Measurements from ENCODE around the gene LAMC3.
A peak's percentile ranks its signal among the peaks of the same experiment; 100 is the strongest.
"Not testable (repeated sequence)": the region's sequence is repeated elsewhere in the genome, so short reads cannot be mapped to it uniquely, and the experiment has no call there.

The LAMC3 gene

GRCh38 chr9:130992682-130993032 is 16.3 kb upstream of the LAMC3 start:
- TF ChIP-seq GATA1 (IDR thresholded peaks at IDR 0.05; ENCODE audit: low read depth, low read length) (no peak), POLR2A (IDR thresholded peaks at IDR 0.05; ENCODE audit: low read length) (no peak)
- no peak for DNase-seq

DNA sequence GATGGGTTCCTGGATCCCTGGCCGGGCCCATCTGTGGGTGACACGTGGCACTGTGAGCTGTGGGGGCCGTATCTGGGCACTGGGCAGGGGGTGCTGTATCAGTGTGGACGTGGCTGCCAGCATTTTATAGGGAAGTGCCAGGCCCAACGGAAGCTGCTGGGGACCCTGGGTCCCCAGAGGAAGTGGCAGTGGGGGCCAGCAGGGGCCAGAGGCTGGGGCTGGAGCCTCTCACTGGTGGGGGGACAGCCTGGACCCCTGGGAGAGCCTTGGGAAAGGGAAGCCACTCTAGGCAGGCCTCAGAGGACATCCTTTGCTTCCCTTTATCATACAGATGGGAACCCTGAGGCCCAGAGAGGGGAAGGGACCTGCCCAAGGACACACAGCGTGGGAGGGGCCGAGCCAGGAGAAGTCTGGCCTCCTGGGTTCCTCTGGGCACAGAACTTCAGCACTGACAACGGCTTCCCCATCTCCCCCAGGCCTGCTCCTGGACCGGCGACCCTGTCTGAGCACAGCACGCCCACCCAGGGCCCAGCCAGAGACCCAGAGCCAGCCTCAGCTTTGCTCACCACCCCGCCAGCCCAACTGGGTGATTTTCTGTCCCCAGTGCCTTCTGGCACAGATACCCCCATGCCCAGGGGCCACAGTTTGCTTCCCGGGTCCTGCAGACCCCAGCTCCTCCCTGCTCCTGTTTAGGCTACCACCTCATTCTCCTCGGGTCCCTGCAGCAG is 15.5 kb upstream of the LAMC3 start:
- DNase-seq = no peak
- TF ChIP-seq GATA1 (IDR thresholded peaks at IDR 0.05; ENCODE audit: low read depth, low read length) (no peak), POLR2A (IDR thresholded peaks at IDR 0.05; ENCODE audit: low read length) (no peak)

DNA sequence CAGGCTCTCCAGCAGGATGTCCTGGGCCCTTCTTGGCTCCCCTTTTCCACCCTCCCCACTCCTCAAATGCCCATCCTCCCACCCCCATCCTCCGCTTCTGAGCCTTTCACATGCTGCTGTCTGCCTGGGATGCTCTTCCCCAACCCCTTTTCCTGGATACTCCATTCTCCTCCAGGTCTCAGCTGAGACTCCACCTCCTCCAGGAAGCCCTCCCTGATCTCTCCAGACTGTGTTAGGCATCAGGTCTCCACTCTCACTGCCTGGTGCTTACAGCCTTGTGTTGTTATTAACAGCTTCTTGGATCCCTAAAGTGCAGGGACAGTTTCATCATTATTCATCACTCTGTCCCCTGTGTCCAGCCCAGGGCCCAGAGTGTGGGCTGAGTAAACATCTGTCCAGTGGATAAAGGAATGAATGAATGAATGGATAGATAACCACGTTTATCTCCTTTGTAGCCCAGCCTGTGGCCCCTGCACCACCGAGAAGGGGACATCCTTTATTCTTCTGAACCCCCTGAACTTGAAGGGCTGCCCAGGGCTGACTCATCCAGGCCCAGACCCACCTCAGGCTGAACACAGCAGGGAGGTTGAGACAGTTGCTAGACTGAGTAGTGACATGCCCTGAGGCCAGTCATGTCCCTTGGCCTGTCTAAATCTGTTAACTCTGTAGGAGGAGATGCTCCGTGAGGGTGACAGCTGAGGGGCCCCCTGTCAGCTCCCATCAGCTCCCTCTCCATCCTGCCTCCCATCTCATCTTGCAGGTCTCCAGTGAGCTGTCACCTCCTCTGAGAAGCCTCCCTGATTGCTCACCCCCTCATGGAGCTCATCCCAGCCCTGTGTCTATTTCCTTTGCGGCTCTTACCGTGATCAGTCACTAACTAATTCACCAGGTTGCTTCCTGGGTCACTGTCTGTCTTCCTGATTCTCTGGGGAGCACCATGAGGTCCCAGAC is 14.6 kb upstream of the LAMC3 start:
- no peak for TF ChIP-seq GATA1 (IDR thresholded peaks at IDR 0.05; ENCODE audit: low read depth, low read length)
- TF ChIP-seq POLR2A (IDR thresholded peaks at IDR 0.05; ENCODE audit: low read length) = no peak
- DNase-seq = no peak

DNA sequence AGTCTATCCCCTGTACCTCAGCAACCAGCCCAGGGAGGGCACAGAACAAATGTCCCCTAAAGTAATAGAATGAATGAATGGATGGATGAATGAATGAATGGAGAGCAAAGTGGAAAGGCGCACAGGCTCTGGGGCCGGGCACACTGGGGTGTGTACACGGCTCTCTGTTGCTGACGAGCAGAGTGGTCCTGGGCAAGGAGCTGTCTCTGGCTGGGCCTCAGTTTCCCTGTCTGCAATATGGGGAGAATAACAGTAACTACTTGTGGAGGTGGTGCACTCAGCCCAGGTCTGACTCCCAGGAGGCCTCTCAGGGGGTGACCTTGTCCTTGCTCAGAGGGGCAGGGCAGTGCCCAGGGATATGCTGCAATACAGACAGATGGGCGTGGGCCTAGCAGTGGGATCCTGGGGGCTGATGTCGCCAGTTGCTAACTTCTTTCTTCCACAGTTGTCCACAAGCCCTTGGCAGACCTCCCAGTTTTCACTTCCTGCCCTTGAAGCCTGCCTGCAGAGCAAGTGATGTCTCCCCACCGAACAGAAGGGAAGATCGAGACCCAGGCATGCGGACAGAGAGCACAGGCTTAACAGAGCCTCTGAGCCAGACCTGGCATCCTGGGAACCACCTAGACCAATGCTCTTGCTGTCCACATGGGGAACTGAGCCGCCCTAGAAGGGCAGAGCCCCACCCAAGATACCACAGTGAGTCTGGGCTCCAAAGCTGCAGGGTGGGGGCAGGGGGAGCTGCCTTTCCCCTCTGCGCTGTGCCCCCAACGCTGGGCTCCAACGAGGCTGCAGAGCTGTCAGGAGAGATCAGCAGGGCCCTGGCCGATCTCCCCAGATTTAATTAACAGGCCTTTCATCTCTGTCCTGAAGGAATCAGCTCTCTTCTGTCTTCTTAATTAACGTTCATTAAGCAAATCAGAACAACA is 13.6 kb upstream of the LAMC3 start:
- TF ChIP-seq POLR2A (IDR thresholded peaks at IDR 0.05; ENCODE audit: low read length) = no peak
- no peak for TF ChIP-seq GATA1 (IDR thresholded peaks at IDR 0.05; ENCODE audit: low read depth, low read length)
- DNase-seq = peak in 1 of 2 experiments; percentile 19

GRCh38 chr9:130996205-130996604 is 12.8 kb upstream of the LAMC3 start:
- TF ChIP-seq POLR2A (IDR thresholded peaks at IDR 0.05; ENCODE audit: low read length) (no peak), GATA1 (IDR thresholded peaks at IDR 0.05; ENCODE audit: low read depth, low read length) (no peak)

GRCh38 chr9:130996676-130997394 is 12.1 kb upstream of the LAMC3 start:
- TF ChIP-seq POLR2A (IDR thresholded peaks at IDR 0.05; ENCODE audit: low read length) = no peak
- no peak for TF ChIP-seq GATA1 (IDR thresholded peaks at IDR 0.05; ENCODE audit: low read depth, low read length)
- no peak for DNase-seq

More at GRCh38 chr9:130996205-130996604, 12.8 kb upstream of the LAMC3 start:
- peak in 1 of 2 experiments; percentile 13 for DNase-seq

DNA sequence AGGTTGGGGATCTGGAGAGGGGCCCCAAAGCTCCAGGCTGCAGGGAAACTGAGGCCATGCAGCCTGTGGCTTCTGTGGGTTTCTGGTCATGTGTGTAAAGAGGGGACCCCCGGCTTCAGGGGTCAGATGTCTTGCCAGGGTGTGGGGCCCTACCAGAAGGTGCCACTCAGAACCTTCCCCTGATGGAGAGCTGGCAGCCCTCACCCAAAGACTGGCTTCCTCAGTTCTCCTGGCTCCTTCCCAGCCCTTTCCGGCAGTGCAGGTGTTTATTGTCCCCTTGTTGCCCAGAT is 11.6 kb upstream of the LAMC3 start:
- TF ChIP-seq GATA1 (IDR thresholded peaks at IDR 0.05; ENCODE audit: low read depth, low read length) = no peak
- TF ChIP-seq POLR2A (IDR thresholded peaks at IDR 0.05; ENCODE audit: low read length) = no peak
- DNase-seq = no peak

DNA sequence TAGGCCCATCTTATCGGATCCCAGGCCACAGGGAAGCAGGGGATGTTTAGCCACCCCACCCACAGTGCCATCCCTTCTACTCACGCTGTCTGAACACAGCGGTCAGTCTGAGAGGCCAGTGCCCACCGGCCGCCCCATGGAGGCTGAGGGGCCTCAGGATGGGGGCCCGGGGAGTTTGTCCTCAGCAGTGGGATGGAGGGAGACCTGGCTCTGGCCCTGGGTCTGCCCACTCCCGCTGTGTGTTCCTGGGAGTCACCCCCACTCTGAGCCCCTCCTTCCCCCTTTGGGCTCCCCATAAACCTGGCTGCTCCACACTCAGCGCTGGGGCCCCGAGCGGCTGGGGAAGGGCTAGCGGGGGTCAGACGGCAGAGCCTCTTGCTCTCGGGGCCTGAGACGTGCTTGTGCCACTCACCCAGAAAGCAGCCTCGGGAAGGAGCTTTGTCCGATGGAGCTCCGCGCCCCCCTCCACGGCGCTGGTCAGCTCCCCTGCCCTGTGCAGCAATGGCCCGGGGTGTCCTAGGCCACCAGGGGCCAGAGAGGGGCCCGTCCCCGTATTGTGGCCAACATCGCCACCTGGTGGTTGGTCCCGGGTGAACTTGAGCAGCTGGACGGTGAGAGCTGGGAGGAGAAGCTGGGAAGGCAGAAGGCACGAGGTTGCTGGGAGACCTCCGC is 10.9 kb upstream of the LAMC3 start:
- TF ChIP-seq GATA1 (IDR thresholded peaks at IDR 0.05; ENCODE audit: low read depth, low read length) (no peak), POLR2A (IDR thresholded peaks at IDR 0.05; ENCODE audit: low read length) (no peak)
- peak; percentile 61 to 72 for DNase-seq

DNA sequence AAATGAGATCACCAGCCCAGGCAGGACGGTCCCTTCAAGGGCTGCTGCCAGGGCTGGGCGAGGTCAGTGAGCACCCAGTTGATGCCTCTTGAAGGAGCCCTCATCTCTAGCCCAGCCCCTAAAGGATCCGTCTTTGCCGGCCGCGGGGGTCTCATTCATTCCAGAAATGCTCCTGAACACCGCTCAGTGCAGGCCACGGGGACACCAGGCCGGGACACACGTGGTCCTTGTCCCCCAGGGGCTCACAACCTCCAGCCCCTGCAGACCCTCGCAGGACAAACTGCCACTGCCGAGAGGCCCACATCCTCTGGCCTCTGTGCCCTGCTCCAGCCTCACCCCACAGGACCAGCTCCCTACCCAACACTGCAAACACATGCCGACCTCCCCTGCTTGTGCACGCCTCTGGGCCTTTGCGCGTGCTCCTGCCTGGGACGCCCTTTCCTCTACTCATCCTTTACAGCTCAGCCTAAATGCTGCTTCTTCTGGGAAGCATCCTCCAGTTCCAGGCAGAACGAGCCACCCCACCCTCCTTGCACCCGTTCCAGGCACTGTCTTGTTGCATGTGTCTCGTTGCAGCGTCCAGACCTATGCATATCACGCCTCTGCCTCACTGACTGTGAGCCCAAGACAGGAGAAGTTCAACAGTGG is 10.3 kb upstream of the LAMC3 start:
- no peak for DNase-seq
- TF ChIP-seq POLR2A (IDR thresholded peaks at IDR 0.05; ENCODE audit: low read length) (no peak), GATA1 (IDR thresholded peaks at IDR 0.05; ENCODE audit: low read depth, low read length) (no peak)

GRCh38 chr9:130999245-130999623 is 9.7 kb upstream of the LAMC3 start:
- TF ChIP-seq GATA1 (IDR thresholded peaks at IDR 0.05; ENCODE audit: low read depth, low read length) = no peak
- TF ChIP-seq POLR2A (IDR thresholded peaks at IDR 0.05; ENCODE audit: low read length) = no peak
- DNase-seq = no peak

- not testable (repeated sequence) for DNase-seq
These were observed 8.4 kb upstream of the LAMC3 start for GRCh38 chr9:131000526-131000925.

- no peak for DNase-seq
- TF ChIP-seq GATA1 (IDR thresholded peaks at IDR 0.05; ENCODE audit: low read depth, low read length) (no peak), POLR2A (IDR thresholded peaks at IDR 0.05; ENCODE audit: low read length) (no peak)
These were observed 8.0 kb upstream of the LAMC3 start for GRCh38 chr9:131001021-131001420.

All from erythroblast (primary cell).